Jurkat, Clone E6-1 (cell line): ENCODE data around the gene GP5.

Experiments
- DNase-seq: peaks from one replicate; pipeline ENCODE4 v3.0.0-alpha.2; 2011; ENCODE audit warnings: low read depth, low spot score
- H3K4me3 ChIP-seq: 2 replicates; pipeline ENCODE4 v1.5.1; 2011; ENCODE audit warnings: mild to moderate bottlenecking, low read length, control low read depth, moderate library complexity

The GP5 gene

GRCh38 chr3:194401346-194401745, 2.3 kb upstream of the GP5 start:
- no peak for DNase-seq

DNA sequence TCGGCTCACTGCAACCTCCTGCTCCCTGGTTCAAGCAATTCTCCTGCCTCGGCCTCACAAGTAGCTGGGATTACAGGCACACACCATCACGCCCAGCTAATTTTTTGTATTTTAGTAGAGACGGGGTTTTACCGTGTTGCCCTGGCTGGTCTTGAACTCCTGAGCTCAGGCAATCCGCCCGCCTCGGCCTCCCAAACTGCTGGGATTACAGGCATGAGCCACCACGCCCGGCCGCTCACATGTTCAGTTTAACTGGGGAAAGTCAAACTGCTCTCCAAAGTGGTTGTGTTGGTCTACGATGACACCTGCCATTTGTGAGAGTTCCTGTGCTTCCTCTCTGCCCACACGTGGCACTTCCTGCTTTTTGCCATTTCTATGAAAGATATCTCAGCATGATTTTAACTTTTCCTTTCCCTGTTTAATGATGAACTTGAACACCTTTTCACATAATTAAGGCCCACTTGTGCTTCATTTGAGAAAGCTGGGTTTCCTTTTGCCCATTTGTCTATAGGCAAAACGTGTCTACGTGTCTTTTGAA, 877 bp upstream of the GP5 start:
- DNase-seq = peak; percentile 34
- no peak overlapping the region for H3K4me3 ChIP-seq

More at GRCh38 chr3:194401346-194401745, 2.3 kb upstream of the GP5 start:
- no peak overlapping the region for H3K4me3 ChIP-seq

DNA sequence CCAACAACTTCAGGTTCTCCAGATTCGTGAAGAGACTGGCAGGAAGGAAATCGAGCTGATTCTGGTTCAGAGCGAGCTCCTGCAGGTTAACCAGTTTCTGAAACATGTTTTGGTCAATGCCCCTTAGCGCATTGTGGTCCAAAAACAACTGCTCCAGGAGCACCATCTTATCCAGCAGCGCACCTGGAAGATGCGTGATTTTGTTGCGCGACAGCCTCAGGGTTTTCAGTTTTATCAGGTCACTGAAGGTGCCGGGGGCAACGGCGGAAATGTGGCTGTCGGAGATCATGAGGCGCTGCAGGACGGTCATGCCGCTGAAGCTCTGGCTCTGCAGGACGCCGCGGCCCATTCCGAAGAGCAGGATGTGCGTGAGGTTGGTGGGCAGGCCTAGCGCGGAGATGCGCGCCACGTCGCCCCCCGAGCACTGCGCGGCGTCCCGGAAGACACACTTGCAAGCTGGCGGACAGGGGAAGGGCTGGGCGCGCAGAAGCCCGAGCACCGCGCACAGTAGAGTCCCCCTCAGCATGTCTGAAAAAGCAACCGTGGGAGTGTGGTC, 1.2 kb downstream of the GP5 start:
- DNase-seq = no peak
- peak overlapping the region; percentile 22 for H3K4me3 ChIP-seq

DNA sequence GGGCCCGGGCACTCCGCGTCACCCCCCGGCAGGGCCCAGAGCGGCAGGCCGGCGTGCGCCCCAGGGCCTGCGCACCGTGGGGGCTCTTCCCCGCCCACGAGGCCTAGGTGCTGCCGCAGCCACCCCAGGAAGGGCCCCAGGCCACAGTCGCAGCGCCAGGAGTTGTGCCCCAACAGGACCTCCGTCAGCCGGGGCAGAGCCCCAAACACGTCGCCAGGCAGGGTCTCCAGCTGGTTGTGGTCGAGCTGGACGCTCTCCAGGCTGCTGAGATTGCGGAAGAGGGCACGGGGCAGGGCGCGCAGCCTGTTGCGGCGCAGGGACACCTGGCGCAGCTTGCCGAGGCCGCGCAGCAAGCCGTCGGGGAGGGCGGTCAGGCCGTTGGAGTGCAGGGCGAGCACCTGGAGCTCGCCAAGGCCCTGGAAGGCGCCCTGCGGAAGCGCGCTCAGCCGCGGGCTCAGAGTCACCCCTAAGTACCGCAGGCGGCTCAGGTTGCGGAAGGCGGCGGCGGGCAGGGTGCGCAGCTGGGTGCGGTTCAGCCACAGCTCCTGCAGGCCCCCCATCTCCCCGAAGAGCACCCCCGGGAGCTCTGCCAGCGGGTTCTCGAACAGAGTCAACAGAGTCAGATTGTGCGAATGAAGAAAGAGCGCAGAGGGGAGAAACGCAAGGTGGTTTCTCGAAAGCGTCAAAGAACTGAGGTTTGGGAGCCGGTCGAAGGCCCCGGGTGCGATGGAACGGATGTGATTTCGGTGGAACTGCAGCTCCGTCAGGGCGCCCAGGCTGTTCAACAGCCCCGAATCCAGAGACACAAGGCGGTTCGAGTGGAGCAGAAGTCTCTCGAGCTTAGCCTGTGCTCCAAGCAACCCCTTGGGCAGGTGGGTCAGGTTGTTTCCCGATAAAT, 2.0 kb downstream of the GP5 start:
- peak; percentile 94 for DNase-seq
- peak overlapping the region; percentile 29 for H3K4me3 ChIP-seq

- no peak for DNase-seq
- peak overlapping the region; percentile 29 for H3K4me3 ChIP-seq
Measured at GRCh38 chr3:194396539-194396858, 2.6 kb downstream of the GP5 start.

GRCh38 chr3:194395778-194396538, 3.1 kb downstream of the GP5 start:
- H3K4me3 ChIP-seq = no peak overlapping the region
- DNase-seq = peak; percentile 82

GRCh38 chr3:194395212-194395611, 3.9 kb downstream of the GP5 start:
- peak; percentile 42 for DNase-seq
- H3K4me3 ChIP-seq = no peak overlapping the region

DNA sequence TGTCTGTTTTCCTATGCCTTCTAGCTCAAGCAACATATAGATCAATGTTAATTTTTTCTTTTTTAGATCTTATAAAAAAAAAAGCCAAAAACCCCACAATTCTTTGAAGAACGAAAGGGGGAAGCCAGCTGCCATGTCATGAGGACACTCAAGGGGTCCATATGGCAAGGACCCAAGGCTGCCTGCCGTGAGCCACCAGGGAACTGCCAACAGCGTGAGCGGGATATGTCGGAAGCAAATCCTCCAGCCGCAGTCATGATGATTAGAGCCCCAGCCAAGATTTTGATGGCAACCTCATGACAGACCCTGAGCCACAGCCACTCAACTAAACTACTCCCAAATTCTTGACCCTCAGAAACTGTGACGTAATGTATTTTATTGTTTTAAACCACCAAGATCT, 6.5 kb downstream of the GP5 start:
- H3K4me3 ChIP-seq = no peak overlapping the region
- no peak for DNase-seq

GRCh38 chr3:194390835-194391234, 8.2 kb downstream of the GP5 start:
- H3K4me3 ChIP-seq = no peak overlapping the region
- no peak for DNase-seq

GRCh38 chr3:194389269-194389668, 9.8 kb downstream of the GP5 start:
- H3K4me3 ChIP-seq = no peak overlapping the region
- no peak for DNase-seq

DNA sequence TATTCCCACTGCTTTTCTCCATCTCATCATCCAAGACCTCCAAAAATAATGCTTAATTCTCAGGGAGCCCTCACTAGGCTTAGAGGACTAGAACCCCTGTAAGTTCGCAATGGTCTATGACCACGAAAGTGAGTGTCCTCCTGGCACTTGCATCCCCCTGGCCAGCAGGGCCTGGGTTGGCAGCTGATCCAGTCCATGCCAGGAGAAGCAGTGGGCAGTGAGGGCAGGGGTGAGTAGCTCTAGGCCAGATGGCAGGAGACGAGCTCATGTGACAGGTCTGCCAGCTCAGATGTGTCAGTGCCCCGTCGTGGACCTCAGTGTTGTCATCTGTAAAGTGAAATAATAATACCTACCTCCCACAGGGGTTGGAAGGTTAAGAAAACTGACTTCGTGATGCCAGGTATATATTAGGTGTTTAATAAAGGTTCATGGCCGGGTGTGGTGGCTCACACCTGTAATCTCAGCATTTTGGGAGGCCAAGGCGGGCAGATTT, 11.1 kb downstream of the GP5 start:
- no peak overlapping the region for H3K4me3 ChIP-seq
- no peak for DNase-seq

DNA sequence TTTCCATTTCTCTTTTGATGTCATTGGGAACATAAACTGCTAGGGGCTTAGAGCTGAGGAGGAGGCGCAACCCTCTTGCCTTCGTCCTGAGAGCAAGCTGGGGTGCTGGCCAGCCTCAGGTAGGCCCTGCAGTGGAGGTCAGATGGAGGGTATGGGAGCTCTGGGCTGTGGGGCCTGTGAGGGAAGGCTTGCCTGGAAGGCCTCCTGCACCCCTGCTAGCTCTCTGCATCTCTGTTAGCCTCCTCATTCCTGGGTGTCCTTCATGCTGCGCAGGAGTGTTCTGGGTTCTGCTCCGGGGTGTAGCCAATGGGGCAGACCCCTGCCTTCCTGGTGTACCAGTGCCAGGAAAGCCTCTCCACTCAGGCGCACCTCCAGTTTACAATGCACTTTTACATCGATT, 11.8 kb downstream of the GP5 start:
- no peak for DNase-seq

DNA sequence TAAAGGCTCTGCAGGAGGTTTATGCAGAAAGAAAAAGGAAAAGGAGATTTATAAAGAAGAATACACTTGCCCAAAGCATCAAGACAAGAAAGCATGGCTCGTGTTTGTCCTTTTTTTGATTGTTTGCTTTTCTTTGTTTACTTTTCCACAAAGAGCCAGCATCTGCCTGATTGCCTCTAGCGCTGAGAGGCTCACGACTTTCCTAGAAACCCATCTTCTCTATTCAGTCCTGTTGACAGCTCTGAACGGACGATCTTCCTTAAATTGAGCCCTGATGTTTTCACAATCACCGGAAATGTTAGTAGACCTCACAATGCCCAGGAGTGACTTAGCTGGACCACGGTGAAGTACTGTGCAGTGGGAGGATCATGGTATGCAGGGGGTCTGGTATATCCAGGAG, 12.4 kb downstream of the GP5 start:
- DNase-seq = no peak

More for the DNA sequence above, 11.8 kb downstream of the GP5 start:
- H3K4me3 ChIP-seq = no peak overlapping the region

GRCh38 chr3:194386066-194386465, 13.0 kb downstream of the GP5 start:
- H3K4me3 ChIP-seq = no peak overlapping the region
- no peak for DNase-seq

More for the DNA sequence above, 12.4 kb downstream of the GP5 start:
- H3K4me3 ChIP-seq = no peak overlapping the region

GRCh38 chr3:194384569-194385001, 14.5 kb downstream of the GP5 start:
- no peak overlapping the region for H3K4me3 ChIP-seq
- no peak for DNase-seq

GRCh38 chr3:194384156-194384555, 14.9 kb downstream of the GP5 start:
- H3K4me3 ChIP-seq = no peak overlapping the region
- no peak for DNase-seq

- no peak overlapping the region for H3K4me3 ChIP-seq
- DNase-seq = no peak
Measured at GRCh38 chr3:194383276-194383940, 15.7 kb downstream of the GP5 start.

DNA sequence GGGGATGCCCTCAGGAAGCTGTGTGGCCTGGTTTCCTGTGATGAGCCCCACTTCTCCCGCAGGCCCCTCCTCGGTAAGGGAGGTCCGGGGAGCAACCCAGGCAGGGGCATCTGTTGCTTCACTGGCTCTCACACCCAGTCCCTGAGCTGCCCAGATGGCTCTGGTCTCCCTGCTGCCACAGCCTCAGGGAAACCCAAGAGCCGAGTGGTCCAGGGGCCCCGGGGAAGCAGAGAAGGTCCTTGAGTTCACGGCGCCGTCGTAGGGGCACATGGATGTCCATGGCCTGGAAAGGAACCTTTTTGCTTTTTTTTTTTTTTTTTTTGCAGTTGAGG, 16.2 kb downstream of the GP5 start:
- DNase-seq = no peak
- no peak overlapping the region for H3K4me3 ChIP-seq

DNA sequence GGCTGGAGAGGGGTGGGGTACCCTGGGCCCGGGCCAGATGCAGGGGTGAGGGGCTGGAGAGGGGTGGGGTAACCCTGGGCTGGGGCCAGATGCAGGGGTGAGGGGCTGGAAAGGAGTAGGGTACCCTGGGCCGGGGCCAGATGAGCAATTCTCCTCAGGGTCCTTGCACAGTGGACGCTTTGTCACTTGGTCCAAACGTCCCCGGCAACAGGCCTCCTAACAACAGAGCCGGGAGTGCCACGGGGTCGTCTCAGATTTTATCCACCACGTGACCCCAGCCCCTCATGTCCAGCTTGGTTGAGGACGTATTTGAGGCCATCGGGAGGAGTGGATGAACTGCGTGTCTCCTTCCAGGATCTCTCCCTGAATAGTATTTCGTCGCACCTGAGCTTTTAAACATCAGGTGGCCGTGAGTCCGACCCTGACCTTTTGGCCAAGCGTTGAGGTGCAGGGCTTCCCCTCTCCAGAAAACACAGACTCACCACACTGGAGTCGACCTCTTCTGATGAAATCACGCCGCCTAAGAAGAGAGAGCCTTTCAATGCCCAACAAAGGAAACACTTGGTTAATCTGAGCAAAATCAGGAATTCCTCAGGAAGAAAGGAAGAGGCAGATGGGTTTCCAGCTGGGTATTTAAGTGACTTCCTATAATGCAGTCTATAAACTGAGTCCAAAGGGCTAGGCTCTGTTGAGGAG, 16.7 kb downstream of the GP5 start:
- no peak for DNase-seq
- H3K4me3 ChIP-seq = no peak overlapping the region
